GM10266 (cell line): Measurements from ENCODE around the gene OR5AR1.

ENCODE experiments used
- DNase-seq: peaks from one replicate; pipeline ENCODE4 v3.0.0; 2012; ENCODE audit errors: extremely low spot score
- CTCF ChIP-seq: IDR thresholded peaks from 2 replicates; pipeline ENCODE4 v1.5.1; 2012; ENCODE audit warnings: mild to moderate bottlenecking, low read depth; ENCODE audit not compliant: control insufficient read depth, insufficient read depth; ENCODE audit errors: missing control alignments

The OR5AR1 gene

GRCh38 chr11:56700914-56701485 is 37.5 kb downstream of the OR5AR1 start:
- TF ChIP-seq CTCF, result no peak
- DNase-seq, result no peak

- no peak for DNase-seq
- no peak for TF ChIP-seq CTCF
These were observed 42.4 kb downstream of the OR5AR1 start for GRCh38 chr11:56705784-56706396.

GRCh38 chr11:56706486-56706885 is 43.0 kb downstream of the OR5AR1 start:
- no peak for DNase-seq
- no peak for TF ChIP-seq CTCF

GRCh38 chr11:56714206-56714605 is 50.7 kb downstream of the OR5AR1 start:
- DNase-seq, result no peak
- no peak for TF ChIP-seq CTCF
